ENCODE measurements around the gene HAGH. TPM values are rescaled to one million over a fixed set of nuclear protein-coding genes. Genes with fewer than 3 reads are reported as not detected.

Gene HAGH
- polyA plus RNA-seq, 1 experiment: 51.6 TPM

DNA sequence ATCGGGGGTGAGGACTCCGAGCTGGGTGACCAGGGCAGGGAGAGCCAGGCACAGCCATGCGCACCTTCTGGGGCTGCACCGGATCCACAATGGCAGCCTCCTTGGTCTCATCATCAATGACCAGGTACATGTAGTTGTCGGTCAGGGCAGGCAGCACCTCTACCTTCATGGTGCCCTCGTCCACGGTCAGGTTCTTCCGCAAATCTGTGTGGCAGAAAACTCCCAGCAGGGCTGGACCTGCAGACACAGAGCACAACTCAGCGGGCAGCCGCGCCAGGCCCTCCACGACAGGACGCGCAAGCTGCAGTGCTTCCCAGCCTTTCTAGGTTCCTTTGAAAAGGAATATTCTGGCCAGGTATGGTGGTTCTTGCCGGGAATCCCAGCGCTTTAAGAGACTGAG lies 3.8 kb downstream of the HAGH start:
- H3K27me3 ChIP-seq (ENCODE audit: control insufficient read depth, insufficient read depth, low read length): no peaks in the 10 kb centered on the region
- peaks cover 16% of the 10 kb centered on the region for H3K36me3 ChIP-seq (ENCODE audit: control insufficient read depth, insufficient read depth, low read length)
- DNase-seq (ENCODE audit: low read depth): no peak
- H3K4me3 ChIP-seq (ENCODE audit: low read depth, low read length): no peak overlapping the region
- TF ChIP-seq, protein P1, sequence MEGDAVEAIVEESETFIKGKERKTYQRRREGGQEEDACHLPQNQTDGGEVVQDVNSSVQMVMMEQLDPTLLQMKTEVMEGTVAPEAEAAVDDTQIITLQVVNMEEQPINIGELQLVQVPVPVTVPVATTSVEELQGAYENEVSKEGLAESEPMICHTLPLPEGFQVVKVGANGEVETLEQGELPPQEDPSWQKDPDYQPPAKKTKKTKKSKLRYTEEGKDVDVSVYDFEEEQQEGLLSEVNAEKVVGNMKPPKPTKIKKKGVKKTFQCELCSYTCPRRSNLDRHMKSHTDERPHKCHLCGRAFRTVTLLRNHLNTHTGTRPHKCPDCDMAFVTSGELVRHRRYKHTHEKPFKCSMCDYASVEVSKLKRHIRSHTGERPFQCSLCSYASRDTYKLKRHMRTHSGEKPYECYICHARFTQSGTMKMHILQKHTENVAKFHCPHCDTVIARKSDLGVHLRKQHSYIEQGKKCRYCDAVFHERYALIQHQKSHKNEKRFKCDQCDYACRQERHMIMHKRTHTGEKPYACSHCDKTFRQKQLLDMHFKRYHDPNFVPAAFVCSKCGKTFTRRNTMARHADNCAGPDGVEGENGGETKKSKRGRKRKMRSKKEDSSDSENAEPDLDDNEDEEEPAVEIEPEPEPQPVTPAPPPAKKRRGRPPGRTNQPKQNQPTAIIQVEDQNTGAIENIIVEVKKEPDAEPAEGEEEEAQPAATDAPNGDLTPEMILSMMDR (IDR thresholded peaks at IDR 0.05; ENCODE audit: insufficient read depth, low read depth, low read length): no peak
- ChIA-PET CTCF (interaction anchor here (4.0 kb wide), 1 partner anchor 10 kb away, joined by 15 read pairs; no protein-coding TSS in a partner anchor), POLR2A (no interaction called here)

DNA sequence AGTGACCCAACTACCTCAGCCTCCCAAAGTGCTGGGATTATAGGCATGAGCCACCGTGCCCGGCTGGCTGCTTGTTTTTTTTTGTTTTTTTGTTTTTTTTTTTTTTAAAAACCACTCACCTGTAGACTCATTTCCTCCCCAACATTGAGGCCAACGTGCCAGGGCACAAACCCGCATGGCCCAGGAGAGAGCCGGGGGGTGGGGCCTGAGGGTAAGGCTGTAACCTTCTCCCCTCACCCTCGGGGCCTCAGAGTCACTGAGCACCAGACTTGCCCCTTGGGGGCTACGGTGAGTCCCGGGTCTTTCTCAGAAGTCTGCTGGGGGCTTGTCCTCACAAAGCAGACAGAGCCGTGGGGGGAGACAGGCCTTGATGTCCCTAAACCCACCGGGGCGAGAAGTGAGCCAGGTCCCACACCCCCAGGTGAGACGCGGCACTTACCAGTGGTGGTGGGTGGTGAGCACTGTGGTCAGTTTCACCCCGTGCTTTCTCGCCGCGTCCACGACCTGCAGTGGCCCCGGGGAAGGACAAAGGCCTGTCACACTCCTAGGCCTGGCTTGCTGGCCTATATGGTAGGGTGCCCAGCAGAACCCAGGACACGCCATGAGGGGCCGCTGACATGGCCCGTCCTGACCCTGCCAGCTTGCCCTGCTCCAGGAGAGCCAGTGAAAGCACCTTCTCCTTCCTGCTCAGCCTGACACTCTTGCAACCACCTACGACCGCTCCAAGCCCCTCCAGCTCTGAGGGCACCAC lies 4.6 kb downstream of the HAGH start:
- H3K27me3 ChIP-seq (ENCODE audit: control insufficient read depth, insufficient read depth, low read length): no peaks in the 10 kb centered on the region
- POLR2A ChIA-PET: no interaction called here
- CTCF ChIA-PET: interaction anchor here (4.0 kb wide), 1 partner anchor 9 kb away, joined by 15 read pairs; no protein-coding TSS in a partner anchor
- no peak overlapping the region for H3K4me3 ChIP-seq (ENCODE audit: low read depth, low read length)
- TF ChIP-seq, protein P1 (IDR thresholded peaks at IDR 0.05; ENCODE audit: insufficient read depth, low read depth, low read length): no peak
- DNase-seq (ENCODE audit: low read depth): no peak
- peaks cover 16% of the 10 kb centered on the region for H3K36me3 ChIP-seq (ENCODE audit: control insufficient read depth, insufficient read depth, low read length)

DNA sequence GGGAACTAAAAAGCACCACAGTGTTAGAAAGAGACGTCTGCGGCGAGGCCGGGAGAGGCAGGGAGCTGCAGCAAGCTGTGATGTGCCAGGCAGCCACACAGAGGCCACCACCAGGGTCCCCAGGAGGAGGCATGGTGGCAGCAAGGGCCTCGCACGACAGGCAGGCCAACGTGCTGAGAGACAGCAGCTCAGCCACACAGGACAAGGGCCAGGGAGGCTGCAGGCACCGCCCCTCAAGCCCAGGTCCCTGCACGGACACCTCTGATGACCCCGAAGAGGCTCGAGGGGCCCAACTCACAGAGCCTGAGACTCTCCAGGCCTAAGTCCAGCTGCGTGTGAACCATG lies 5.7 kb downstream of the HAGH start:
- H3K27me3 ChIP-seq (ENCODE audit: control insufficient read depth, insufficient read depth, low read length): no peaks in the 10 kb centered on the region
- POLR2A ChIA-PET: no interaction called here
- DNase-seq (ENCODE audit: low read depth): no peak
- peaks cover 20% of the 10 kb centered on the region for H3K36me3 ChIP-seq (ENCODE audit: control insufficient read depth, insufficient read depth, low read length)
- CTCF ChIA-PET: no interaction called here
- H3K4me3 ChIP-seq (ENCODE audit: low read depth, low read length): no peak overlapping the region
- TF ChIP-seq, protein P1 (IDR thresholded peaks at IDR 0.05; ENCODE audit: insufficient read depth, low read depth, low read length): no peak

GRCh38 chr16:1820096-1820945 lies 6.3 kb downstream of the HAGH start:
- ChIA-PET CTCF (no interaction called here), POLR2A (no interaction called here)
- TF ChIP-seq, protein P1 (IDR thresholded peaks at IDR 0.05; ENCODE audit: insufficient read depth, low read depth, low read length): no peak
- Histone ChIP-seq H3K27me3 (ENCODE audit: control insufficient read depth, insufficient read depth, low read length) (no peaks in the 10 kb centered on the region), H3K36me3 (ENCODE audit: control insufficient read depth, insufficient read depth, low read length) (peaks cover 22% of the 10 kb centered on the region), H3K4me3 (ENCODE audit: low read depth, low read length) (no peak overlapping the region)
- no peak for DNase-seq (ENCODE audit: low read depth)

GRCh38 chr16:1819611-1820010 lies 7.0 kb downstream of the HAGH start:
- POLR2A ChIA-PET: no interaction called here

More at GRCh38 chr16:1819611-1820010, 7.0 kb downstream of the HAGH start:
- CTCF ChIA-PET: no interaction called here
- Histone ChIP-seq H3K27me3 (ENCODE audit: control insufficient read depth, insufficient read depth, low read length) (no peaks in the 10 kb centered on the region), H3K4me3 (ENCODE audit: low read depth, low read length) (no peak overlapping the region), H3K36me3 (ENCODE audit: control insufficient read depth, insufficient read depth, low read length) (peaks cover 22% of the 10 kb centered on the region)
- TF ChIP-seq, protein P1 (IDR thresholded peaks at IDR 0.05; ENCODE audit: insufficient read depth, low read depth, low read length): no peak
- no peak for DNase-seq (ENCODE audit: low read depth)
